ENCODE measurements around the gene ARHGAP42. TPM values are rescaled to one million over a fixed set of nuclear protein-coding genes. Genes with fewer than 3 reads are reported as not detected.

Gene ARHGAP42
- total RNA-seq, 4 donors from 2014 or later = 24.5 to 49.5 (median 26.7) TPM

GRCh38 chr11:100675115-100675650 lies 11.9 kb upstream of the ARHGAP42 start:
- Histone ChIP-seq H3K36me3 (no peaks in the 10 kb centered on the region), H3K9me3 (no peaks in the 10 kb centered on the region), H3K27ac (no peak overlapping the region), H3K27me3 (no peaks in the 10 kb centered on the region), H3K4me3 (no peak overlapping the region), H3K4me1 (peaks cover 0 to 10% (median 0%) of the 10 kb centered on the region in 4 donors)
- TF ChIP-seq POLR2A (IDR thresholded peaks at IDR 0.05) (no peak), CTCF (IDR thresholded peaks at IDR 0.05) (no peak)
- no peak for DNase-seq

DNA sequence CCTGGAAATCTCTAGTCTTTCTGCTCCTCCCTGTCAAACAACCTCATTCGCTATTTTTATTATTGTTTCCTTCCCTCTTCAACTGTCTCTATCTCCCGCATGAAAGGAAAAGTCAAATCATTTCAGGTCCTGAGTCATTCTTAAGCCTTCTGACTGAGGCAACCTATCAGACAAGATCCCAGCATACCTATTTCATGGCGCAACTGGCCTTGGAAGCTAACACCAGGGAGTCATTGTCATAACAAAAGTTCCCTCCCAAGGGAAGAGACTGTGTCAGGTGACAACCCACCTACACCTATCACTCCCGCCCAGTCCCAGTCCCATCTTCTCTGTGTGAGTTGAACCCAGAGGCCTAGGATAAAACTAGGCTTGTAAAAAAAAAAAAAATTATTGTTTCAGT lies 10.2 kb upstream of the ARHGAP42 start:
- Histone ChIP-seq H3K9me3 (no peaks in the 10 kb centered on the region), H3K4me3 (no peak overlapping the region)
- TF ChIP-seq POLR2A (IDR thresholded peaks at IDR 0.05) = no peak
- TF ChIP-seq CTCF (IDR thresholded peaks at IDR 0.05) = no peak

DNA sequence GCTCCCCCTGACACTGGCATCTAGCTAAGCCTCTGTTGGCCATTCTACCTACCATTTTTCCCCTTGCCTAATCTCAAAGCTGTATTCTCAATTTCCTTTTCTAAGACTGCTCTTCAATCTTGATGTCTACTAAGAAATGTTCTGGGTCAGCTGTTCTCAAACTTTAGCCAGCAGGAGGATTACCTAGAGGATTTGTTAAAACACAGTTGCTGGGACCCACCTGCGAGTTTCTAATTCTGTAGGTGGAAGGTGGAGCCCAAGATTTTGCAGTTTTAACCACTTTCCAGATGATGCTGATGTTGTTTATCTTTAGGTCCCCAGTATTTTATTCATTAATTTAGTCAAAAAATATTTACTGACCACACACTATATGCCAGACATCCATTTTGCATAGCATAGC lies 9.3 kb upstream of the ARHGAP42 start:
- Histone ChIP-seq H3K4me3 (no peak overlapping the region), H3K27me3 (no peaks in the 10 kb centered on the region), H3K9me3 (no peaks in the 10 kb centered on the region), H3K36me3 (no peaks in the 10 kb centered on the region), H3K4me1 (peaks cover 0 to 6% (median 0%) of the 10 kb centered on the region in 4 donors), H3K27ac (no peak overlapping the region)
- TF ChIP-seq CTCF (IDR thresholded peaks at IDR 0.05) (no peak), POLR2A (IDR thresholded peaks at IDR 0.05) (no peak)
- no peak for DNase-seq

More for the DNA sequence above, 10.2 kb upstream of the ARHGAP42 start:
- Histone ChIP-seq H3K4me1 (peaks cover 0 to 10% (median 0%) of the 10 kb centered on the region in 4 donors), H3K27ac (no peak overlapping the region), H3K27me3 (no peaks in the 10 kb centered on the region), H3K36me3 (no peaks in the 10 kb centered on the region)
- DNase-seq = no peak

- no peak for DNase-seq
These were observed 7.0 kb upstream of the ARHGAP42 start for GRCh38 chr11:100680070-100680469.

GRCh38 chr11:100681064-100681502 lies 6.0 kb upstream of the ARHGAP42 start:
- TF ChIP-seq POLR2A (IDR thresholded peaks at IDR 0.05) = no peak
- no peak for TF ChIP-seq CTCF (IDR thresholded peaks at IDR 0.05)
- H3K9me3 ChIP-seq = no peaks in the 10 kb centered on the region
- H3K36me3 ChIP-seq = no peaks in the 10 kb centered on the region
- DNase-seq = peak; percentile 75 to 94 (median 88)
- no peaks in the 10 kb centered on the region for H3K4me1 ChIP-seq
- H3K4me3 ChIP-seq = no peak overlapping the region
- H3K27me3 ChIP-seq = no peaks in the 10 kb centered on the region
- H3K27ac ChIP-seq = peak overlapping the region in 2 of 4 donors; percentile 12 to 36

More at GRCh38 chr11:100680070-100680469, 7.0 kb upstream of the ARHGAP42 start:
- H3K27ac ChIP-seq = no peak overlapping the region
- H3K36me3 ChIP-seq = no peaks in the 10 kb centered on the region
- no peaks in the 10 kb centered on the region for H3K4me1 ChIP-seq
- H3K27me3 ChIP-seq = no peaks in the 10 kb centered on the region
- no peak overlapping the region for H3K4me3 ChIP-seq
- no peaks in the 10 kb centered on the region for H3K9me3 ChIP-seq
- TF ChIP-seq POLR2A (IDR thresholded peaks at IDR 0.05) (no peak), CTCF (IDR thresholded peaks at IDR 0.05) (no peak)
